ENCODE measurements around the gene PTTG1IP.
"Not testable (repeated sequence)": the region's sequence is repeated elsewhere in the genome, so short reads cannot be mapped to it uniquely, and the experiment has no call there.

Gene PTTG1IP

GRCh38 chr21:44842721-44843445, 30.6 kb downstream of the PTTG1IP start:
- no peak for DNase-seq (ENCODE audit: low read depth)

- no peak for DNase-seq (ENCODE audit: low read depth)
These were observed 31.4 kb downstream of the PTTG1IP start for GRCh38 chr21:44842087-44842486.

GRCh38 chr21:44840771-44841170, 32.7 kb downstream of the PTTG1IP start:
- DNase-seq (ENCODE audit: low read depth) = no peak

GRCh38 chr21:44838951-44839350, 34.5 kb downstream of the PTTG1IP start:
- no peak for DNase-seq (ENCODE audit: low read depth)

GRCh38 chr21:44838039-44838895, 35.2 kb downstream of the PTTG1IP start:
- no peak for DNase-seq (ENCODE audit: low read depth)

- no peak for DNase-seq (ENCODE audit: low read depth)
These were observed 36.0 kb downstream of the PTTG1IP start for GRCh38 chr21:44837537-44837936.

GRCh38 chr21:44836666-44837471, 36.6 kb downstream of the PTTG1IP start:
- DNase-seq (ENCODE audit: low read depth) = no peak

- DNase-seq (ENCODE audit: low read depth) = no peak
These were observed 37.2 kb downstream of the PTTG1IP start for GRCh38 chr21:44836349-44836665.

GRCh38 chr21:44835647-44835973, 37.9 kb downstream of the PTTG1IP start:
- no peak for DNase-seq (ENCODE audit: low read depth)

- DNase-seq (ENCODE audit: low read depth) = no peak
These were observed 38.4 kb downstream of the PTTG1IP start for GRCh38 chr21:44834951-44835646.

- DNase-seq (ENCODE audit: low read depth) = no peak
These were observed 39.1 kb downstream of the PTTG1IP start for GRCh38 chr21:44834231-44834950.

GRCh38 chr21:44833663-44834062, 39.8 kb downstream of the PTTG1IP start:
- no peak for DNase-seq (ENCODE audit: low read depth)

GRCh38 chr21:44832516-44833255, 40.8 kb downstream of the PTTG1IP start:
- not testable (repeated sequence) for DNase-seq (ENCODE audit: low read depth)

- no peak for DNase-seq (ENCODE audit: low read depth)
These were observed 42.1 kb downstream of the PTTG1IP start for GRCh38 chr21:44831227-44831860.

GRCh38 chr21:44829507-44830092, 43.9 kb downstream of the PTTG1IP start:
- DNase-seq (ENCODE audit: low read depth) = no peak

GRCh38 chr21:44828362-44829056, 45.0 kb downstream of the PTTG1IP start:
- no peak for DNase-seq (ENCODE audit: low read depth)

- DNase-seq (ENCODE audit: low read depth) = no peak
These were observed 50.3 kb downstream of the PTTG1IP start for GRCh38 chr21:44823179-44823660.

- no peak for DNase-seq (ENCODE audit: low read depth)
These were observed 50.9 kb downstream of the PTTG1IP start for GRCh38 chr21:44822484-44823178.
